ENCODE data around the gene CACNG5. TPM values are rescaled to one million over a fixed set of nuclear protein-coding genes. Genes with fewer than 3 reads are reported as not detected.

CACNG5 gene
- polyA plus RNA-seq, 3 donors: not detected

DNA sequence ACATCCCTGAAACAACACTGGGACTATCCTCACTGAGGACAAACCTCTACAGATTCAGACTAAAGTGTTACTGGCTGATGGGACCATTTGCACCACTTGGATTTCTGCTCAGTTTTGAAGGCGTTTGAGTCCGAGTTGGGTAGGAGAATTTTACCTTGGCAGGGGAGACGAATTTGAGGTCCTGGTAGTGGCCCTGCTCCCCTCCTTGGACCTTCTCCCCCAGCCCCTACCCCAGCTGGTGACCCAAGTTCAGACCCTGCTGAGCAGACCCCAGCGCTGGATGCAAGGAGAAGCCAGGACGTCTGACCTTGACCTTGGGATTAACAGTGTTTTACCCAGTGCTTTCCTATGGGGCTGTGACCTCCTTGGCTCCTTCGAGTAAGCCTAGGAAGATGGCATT is 13.6 kb downstream of the CACNG5 start:
- Histone ChIP-seq H3K79me2 (ENCODE audit: insufficient read depth, low read length) (no peaks in the 10 kb centered on the region), H3K4me1 (ENCODE audit: control insufficient read depth in 1 of 2, insufficient read depth in 2 of 2, low read length in 2 of 2) (no peaks in the 10 kb centered on the region), H3K27me3 (ENCODE audit: control insufficient read depth in 2 of 2, insufficient read depth in 2 of 2, low read length in 2 of 2) (no peaks in the 10 kb centered on the region), H3K36me3 (replicated peaks in 1 of 2; ENCODE audit: control insufficient read depth in 1 of 2, insufficient read depth in 2 of 2, low read length in 2 of 2) (no peaks in the 10 kb centered on the region), H4K20me1 (ENCODE audit: insufficient read depth, low read length) (no peaks in the 10 kb centered on the region), H3K4me2 (replicated peaks; ENCODE audit: extremely low read depth, low read length, poor library complexity, severe bottlenecking) (no peak overlapping the region), H3K27ac (ENCODE audit: low read depth in 1 of 2, low read length in 2 of 2) (no peak overlapping the region), H3K9me3 (replicated peaks in 1 of 2; ENCODE audit: control insufficient read depth in 1 of 2, insufficient read depth in 1 of 2, low read length in 2 of 2) (peaks cover 0 to 7% of the 10 kb centered on the region in 2 donors), H2AFZ (ENCODE audit: insufficient read depth, low read depth, low read length, poor library complexity, severe bottlenecking) (no peak overlapping the region), H3K4me3 (replicated peaks in 1 of 3; ENCODE audit: low read depth in 2 of 3, low read length in 3 of 3) (no peak overlapping the region), H3K9ac (ENCODE audit: insufficient read depth, low read length, poor library complexity, severe bottlenecking) (no peak overlapping the region)
- TF ChIP-seq, protein P1, sequence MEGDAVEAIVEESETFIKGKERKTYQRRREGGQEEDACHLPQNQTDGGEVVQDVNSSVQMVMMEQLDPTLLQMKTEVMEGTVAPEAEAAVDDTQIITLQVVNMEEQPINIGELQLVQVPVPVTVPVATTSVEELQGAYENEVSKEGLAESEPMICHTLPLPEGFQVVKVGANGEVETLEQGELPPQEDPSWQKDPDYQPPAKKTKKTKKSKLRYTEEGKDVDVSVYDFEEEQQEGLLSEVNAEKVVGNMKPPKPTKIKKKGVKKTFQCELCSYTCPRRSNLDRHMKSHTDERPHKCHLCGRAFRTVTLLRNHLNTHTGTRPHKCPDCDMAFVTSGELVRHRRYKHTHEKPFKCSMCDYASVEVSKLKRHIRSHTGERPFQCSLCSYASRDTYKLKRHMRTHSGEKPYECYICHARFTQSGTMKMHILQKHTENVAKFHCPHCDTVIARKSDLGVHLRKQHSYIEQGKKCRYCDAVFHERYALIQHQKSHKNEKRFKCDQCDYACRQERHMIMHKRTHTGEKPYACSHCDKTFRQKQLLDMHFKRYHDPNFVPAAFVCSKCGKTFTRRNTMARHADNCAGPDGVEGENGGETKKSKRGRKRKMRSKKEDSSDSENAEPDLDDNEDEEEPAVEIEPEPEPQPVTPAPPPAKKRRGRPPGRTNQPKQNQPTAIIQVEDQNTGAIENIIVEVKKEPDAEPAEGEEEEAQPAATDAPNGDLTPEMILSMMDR (IDR thresholded peaks at IDR 0.05): no peak
- Mint-ChIP-seq H3K27ac (no peak overlapping the region), H3K9me3 (peaks cover 0 to 17% (median 8%) of the 10 kb centered on the region in 7 donors), H3K4me3 (no peak overlapping the region), H3K4me1 (no peaks in the 10 kb centered on the region), H3K36me3 (no peaks in the 10 kb centered on the region), H3K27me3 (ENCODE audit: low read depth in 3 of 3) (peaks cover 4 to 18% (median 10%) of the 10 kb centered on the region in 3 donors)
- 100% methylated on average over 3 of the region's 6 CpGs for WGBS (ENCODE audit: insufficient coverage)
- DNase-seq: no peak
- intact Hi-C loops (cut with micrococcal nuclease): no loop called here

DNA sequence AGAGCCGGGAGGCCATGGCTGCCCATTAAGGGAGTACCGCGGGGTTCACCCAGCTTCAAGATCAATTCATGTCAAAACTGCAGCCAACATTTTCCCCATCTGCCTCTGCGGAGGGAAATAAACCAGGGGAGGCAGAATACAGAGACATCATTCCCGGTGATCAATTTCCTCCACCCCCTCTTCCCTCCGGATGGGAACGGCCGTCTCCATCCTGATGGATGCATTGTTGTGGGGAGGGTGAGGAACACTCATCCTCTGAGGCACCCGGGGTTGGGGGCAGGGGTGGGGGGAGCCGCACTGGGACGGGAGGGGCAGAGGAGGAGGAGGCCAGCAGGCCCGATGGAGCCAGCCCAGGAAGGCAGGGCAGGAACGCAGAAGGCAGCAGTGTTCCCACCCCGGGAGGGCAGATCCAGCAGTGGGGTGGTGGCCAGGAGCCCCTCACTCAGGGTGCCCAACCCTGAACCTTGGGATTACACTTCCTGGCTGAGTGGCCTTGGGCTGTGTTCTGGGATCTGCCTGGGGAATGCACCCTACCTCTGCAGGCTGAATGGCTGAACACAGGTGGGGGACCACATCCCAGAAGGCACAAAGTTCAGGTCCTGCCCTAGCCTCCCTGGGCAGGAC is 14.2 kb downstream of the CACNG5 start:
- H3K9ac ChIP-seq (ENCODE audit: insufficient read depth, low read length, poor library complexity, severe bottlenecking): no peak overlapping the region
- no peak overlapping the region for H3K4me3 ChIP-seq (replicated peaks in 1 of 3; ENCODE audit: low read depth in 2 of 3, low read length in 3 of 3)
- no peaks in the 10 kb centered on the region for H3K36me3 Mint-ChIP-seq
- H3K9me3 ChIP-seq (replicated peaks in 1 of 2; ENCODE audit: control insufficient read depth in 1 of 2, insufficient read depth in 1 of 2, low read length in 2 of 2): peaks cover 0 to 7% of the 10 kb centered on the region in 2 donors
- H3K27me3 Mint-ChIP-seq (ENCODE audit: low read depth in 3 of 3): peaks cover 6 to 18% (median 10%) of the 10 kb centered on the region in 3 donors
- no peaks in the 10 kb centered on the region for H3K36me3 ChIP-seq (replicated peaks in 1 of 2; ENCODE audit: control insufficient read depth in 1 of 2, insufficient read depth in 2 of 2, low read length in 2 of 2)
- no peak overlapping the region for H3K4me2 ChIP-seq (replicated peaks; ENCODE audit: extremely low read depth, low read length, poor library complexity, severe bottlenecking)
- no peaks in the 10 kb centered on the region for H4K20me1 ChIP-seq (ENCODE audit: insufficient read depth, low read length)
- no peaks in the 10 kb centered on the region for H3K4me1 ChIP-seq (ENCODE audit: control insufficient read depth in 1 of 2, insufficient read depth in 2 of 2, low read length in 2 of 2)
- H3K27ac Mint-ChIP-seq: no peak overlapping the region
- H3K79me2 ChIP-seq (ENCODE audit: insufficient read depth, low read length): no peaks in the 10 kb centered on the region
- intact Hi-C loops (cut with micrococcal nuclease): no loop called here
- TF ChIP-seq, protein P1 (IDR thresholded peaks at IDR 0.05): no peak
- H3K4me1 Mint-ChIP-seq: no peaks in the 10 kb centered on the region
- no peak for DNase-seq
- no peak overlapping the region for H3K27ac ChIP-seq (ENCODE audit: low read depth in 1 of 2, low read length in 2 of 2)
- 97% methylated on average over 10 of the region's 14 CpGs for WGBS (ENCODE audit: insufficient coverage)
- H3K9me3 Mint-ChIP-seq: peaks cover under 1 to 19% (median 12%) of the 10 kb centered on the region in 7 donors
- H2AFZ ChIP-seq (ENCODE audit: insufficient read depth, low read depth, low read length, poor library complexity, severe bottlenecking): no peak overlapping the region
- H3K4me3 Mint-ChIP-seq: no peak overlapping the region
- H3K27me3 ChIP-seq (ENCODE audit: control insufficient read depth in 2 of 2, insufficient read depth in 2 of 2, low read length in 2 of 2): no peaks in the 10 kb centered on the region

All from CD14-positive monocyte (primary cell).